Thyroid gland (tissue), 4 donors: ENCODE data around the gene POMGNT2.

Source experiments
- CTCF ChIP-seq, 6 experiments: fragments of 200-600 bp in 3 of 6; fragments of 450-650 bp in 3 of 6; sonication (generic) in 3 of 6; IDR thresholded peaks; one replicate each; pipeline ENCODE4 v1.5.1; 2016 to 2019; ENCODE audit warnings: antibody characterized with exemption in 6 of 6, mild to moderate bottlenecking in 2 of 6, inconsistent platforms in 1 of 6, moderate library complexity in 1 of 6
- POLR2A ChIP-seq, 2 donors: fragments of 450-650 bp; IDR thresholded peaks; one replicate each; pipeline ENCODE4 v1.6.1; 2017; ENCODE audit warnings: antibody characterized with exemption in 2 of 2, mild to moderate bottlenecking in 2 of 2, moderate library complexity in 1 of 2

- TF ChIP-seq CTCF (IDR thresholded peaks at IDR 0.05) (no peak), POLR2A (IDR thresholded peaks at IDR 0.05) (no peak)
Observed at GRCh38 chr3:43086460-43087165, 19.3 kb downstream of the POMGNT2 start.
